GM19463 (cell line): ENCODE measurements around the gene LRRC8D.

Source experiments
- ATAC-seq: cut with Tn5 transposase; IDR thresholded peaks from one replicate; pipeline ENCODE4 v1.9.1; 2021; ENCODE audit warnings: mild to moderate bottlenecking, moderate library complexity; ENCODE audit not compliant: unreplicated experiment

Gene LRRC8D

GRCh38 chr1:89953131-89953626 is 132.3 kb downstream of the LRRC8D start:
- ATAC-seq = peak; percentile 65

- no peak for ATAC-seq
Measured at GRCh38 chr1:89953929-89954328, 133.1 kb downstream of the LRRC8D start.

- ATAC-seq = no peak
Measured at GRCh38 chr1:89954401-89954800, 133.6 kb downstream of the LRRC8D start.

GRCh38 chr1:89955311-89956205 is 134.7 kb downstream of the LRRC8D start:
- no peak for ATAC-seq

DNA sequence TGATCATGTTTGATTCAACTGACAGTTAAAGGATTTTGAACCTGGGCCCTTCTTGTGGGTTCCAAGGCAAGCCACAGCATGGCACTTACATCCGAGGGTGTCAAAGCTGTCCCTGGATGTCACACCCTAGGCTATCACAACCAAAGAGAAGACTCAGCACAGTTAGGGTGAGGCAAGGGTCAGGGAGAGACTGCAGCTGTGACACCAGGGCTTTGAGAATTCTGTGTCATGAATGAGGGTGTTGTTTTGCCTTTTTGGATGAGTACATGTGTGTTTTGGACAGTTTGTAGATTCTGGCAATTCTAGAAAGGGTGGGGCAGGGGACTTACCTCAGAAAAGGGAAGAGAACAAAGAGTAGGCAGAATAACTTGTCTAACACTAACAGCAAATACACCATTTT is 136.3 kb downstream of the LRRC8D start:
- ATAC-seq = no peak

GRCh38 chr1:89958851-89959654 is 138.2 kb downstream of the LRRC8D start:
- ATAC-seq = no peak

DNA sequence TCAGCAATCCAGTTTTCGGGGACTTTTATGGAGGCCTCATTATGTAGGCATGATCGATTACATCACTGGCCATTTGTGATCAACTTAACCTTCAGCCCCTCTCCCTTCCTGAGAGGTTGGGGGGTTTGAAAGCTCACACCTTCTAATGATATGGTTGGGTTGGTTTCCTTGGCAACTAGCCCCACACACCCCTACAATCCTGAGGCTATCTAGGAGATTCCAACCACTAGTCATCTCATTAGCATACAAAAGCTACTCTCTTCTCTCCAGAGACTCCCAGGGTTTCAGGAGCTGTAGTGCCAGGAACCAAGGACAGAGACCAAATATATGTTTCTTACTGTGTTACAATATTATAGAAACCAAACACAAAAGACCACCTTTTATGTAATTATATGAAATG is 138.9 kb downstream of the LRRC8D start:
- ATAC-seq = no peak

GRCh38 chr1:89962024-89962741 is 141.4 kb downstream of the LRRC8D start:
- no peak for ATAC-seq

GRCh38 chr1:89962742-89963075 is 141.9 kb downstream of the LRRC8D start:
- no peak for ATAC-seq

GRCh38 chr1:89965193-89965768 is 144.4 kb downstream of the LRRC8D start:
- ATAC-seq = no peak

- ATAC-seq = no peak
Measured at GRCh38 chr1:89966656-89967055, 145.8 kb downstream of the LRRC8D start.

DNA sequence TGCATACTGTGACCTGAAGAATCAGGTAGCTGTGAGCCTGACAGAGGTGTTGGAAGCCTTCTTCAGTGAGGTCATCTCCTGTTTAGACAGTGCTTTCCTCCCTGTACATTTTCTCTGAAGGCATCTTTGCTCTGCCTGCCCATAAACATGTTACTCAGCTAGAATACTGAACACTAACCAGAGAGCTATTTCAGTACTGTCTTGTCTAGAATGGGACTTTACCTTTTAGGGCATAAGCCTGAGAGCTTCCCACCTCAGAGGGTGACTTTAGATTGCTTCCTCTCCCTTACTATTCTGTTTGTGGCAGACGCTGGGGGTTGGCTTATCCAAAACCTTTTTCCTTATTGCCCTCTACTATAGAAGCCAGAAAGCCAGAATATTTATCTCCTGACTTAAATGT is 150.8 kb downstream of the LRRC8D start:
- ATAC-seq = peak; percentile 77

- ATAC-seq = no peak
Measured at GRCh38 chr1:89972024-89972423, 151.2 kb downstream of the LRRC8D start.

- ATAC-seq = no peak
Measured at GRCh38 chr1:89973471-89974127, 152.8 kb downstream of the LRRC8D start.

DNA sequence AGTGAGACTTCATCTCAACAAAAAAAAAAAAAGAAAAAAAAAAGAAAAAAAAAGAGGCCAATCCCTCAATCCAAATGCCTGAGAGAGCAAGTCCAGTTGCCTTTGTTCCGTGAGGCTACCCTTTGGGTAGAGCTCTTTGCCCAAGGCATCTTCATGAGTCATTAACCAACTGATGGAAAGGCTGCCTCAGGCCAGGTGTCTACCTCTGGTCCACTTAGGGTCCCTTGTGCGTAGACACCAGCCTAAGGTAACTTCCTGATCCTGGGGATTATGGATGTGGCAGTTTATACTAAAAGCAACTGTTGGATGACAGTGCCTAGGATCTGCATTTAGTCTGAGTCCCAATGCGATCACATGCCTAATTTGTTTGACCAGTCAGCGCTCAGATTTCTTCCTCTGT is 153.4 kb downstream of the LRRC8D start:
- no peak for ATAC-seq

- no peak for ATAC-seq
Measured at GRCh38 chr1:89974696-89975470, 154.1 kb downstream of the LRRC8D start.

DNA sequence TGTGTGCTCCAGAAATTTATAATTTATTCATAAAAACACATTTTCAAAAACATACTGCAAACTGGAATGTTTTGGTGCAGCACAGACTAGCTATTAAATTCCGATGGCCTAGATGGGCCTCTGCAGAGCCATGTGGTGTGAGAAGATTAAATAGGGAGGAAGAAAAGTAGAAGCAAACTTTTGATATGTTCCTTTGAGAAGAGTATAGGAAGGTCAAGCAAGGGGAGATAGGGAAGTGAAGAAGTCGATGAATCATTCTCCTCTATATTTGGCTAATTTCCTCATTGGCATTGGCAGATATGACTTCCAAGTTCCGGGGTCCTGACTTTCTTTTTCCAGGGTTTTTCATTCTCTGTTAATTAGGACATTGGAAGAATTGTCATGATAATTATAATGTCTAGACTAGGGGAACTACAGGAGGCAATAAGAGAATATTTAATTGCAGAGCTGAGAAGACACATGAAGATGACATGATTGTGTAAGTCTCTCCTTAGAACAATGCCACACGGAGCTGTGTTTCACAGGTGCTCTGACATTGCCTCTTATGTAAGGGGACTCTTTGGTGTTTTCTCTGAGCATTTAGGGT is 154.8 kb downstream of the LRRC8D start:
- ATAC-seq = no peak

- no peak for ATAC-seq
Measured at GRCh38 chr1:89978755-89979154, 157.9 kb downstream of the LRRC8D start.

DNA sequence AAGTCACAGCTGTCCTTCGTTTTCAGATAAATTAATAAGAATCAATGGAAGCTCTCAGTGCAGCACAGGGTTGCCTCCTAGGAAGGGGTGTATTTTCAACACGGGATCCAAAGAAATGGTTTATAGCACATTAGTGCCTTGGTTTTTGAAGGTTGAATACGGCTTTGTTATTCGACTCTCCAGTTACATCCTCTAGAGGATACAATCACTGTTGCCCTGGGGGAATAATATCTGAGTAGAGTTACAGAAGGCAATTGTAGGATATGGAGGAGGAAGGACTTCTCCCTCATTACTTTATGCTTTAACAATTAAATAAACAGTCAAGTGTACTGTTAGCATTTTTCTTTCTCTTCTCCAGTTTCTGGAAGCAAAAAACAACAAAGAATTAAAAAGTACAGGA is 159.8 kb downstream of the LRRC8D start:
- ATAC-seq = no peak
